IMR-90 (cell line): Measurements from ENCODE around the gene CAPN9. TPM values are rescaled to one million over a fixed set of nuclear protein-coding genes. Genes with fewer than 3 reads are reported as not detected.

ENCODE experiments used
- ATAC-seq: fragments of 200-7000 bp; cut with Tn5 transposase; 2 replicates; pipeline ENCODE4 v1.9.1; 2020; ENCODE audit warnings: low read depth, mild to moderate bottlenecking, moderate library complexity
- BruUV-seq: library from RNA; stranded (reverse); fragments of 400-500 nt; replicated peaks from 2 replicates; lab custom pipeline; 2021; lab: Mats Ljungman, UMichigan
- CTCF ChIA-PET: fragments of 300-600 bp; formaldehyde crosslinking; extraction: SDS; loops from one replicate; lab custom pipeline; 2021; ENCODE audit warnings: antibody characterized with exemption; lab: Yijun Ruan, JAX
- POLR2A ChIA-PET: fragments of 300-600 bp; sonication (Branson Sonifier 250); formaldehyde crosslinking; loops from one replicate; lab custom pipeline; 2022; ENCODE audit warnings: antibody characterized with exemption; ENCODE audit not compliant: unreplicated experiment; lab: Charles Lee
- DNase-seq: peaks from one replicate; pipeline ENCODE4 v3.0.0; 2013
- H2AFZ ChIP-seq: replicated peaks from 2 replicates; pipeline ENCODE3; 2013; ENCODE audit warnings: low read length, mild to moderate bottlenecking; ENCODE audit not compliant: poor library complexity
- H2AK5ac ChIP-seq: 2 replicates; pipeline ENCODE4 v1.6.1; 2013; ENCODE audit warnings: low read depth, low read length, inconsistent platforms
- H2AK9ac ChIP-seq: replicated peaks from 2 replicates; pipeline ENCODE3; 2013; ENCODE audit warnings: mild to moderate bottlenecking, low read depth, low read length, moderate library complexity; ENCODE audit not compliant: poor library complexity
- H2BK120ac ChIP-seq: 2 replicates; pipeline ENCODE4 v1.6.1; 2013; ENCODE audit warnings: low read depth, low read length, inconsistent platforms
- H2BK15ac ChIP-seq: 3 replicates; pipeline ENCODE4 v1.6.1; 2013; ENCODE audit warnings: low read depth, low read length, inconsistent platforms
- H2BK20ac ChIP-seq: 2 replicates; pipeline ENCODE4 v1.6.1; 2013; ENCODE audit warnings: low read depth, mild to moderate bottlenecking, inconsistent platforms, low read length, moderate library complexity
- H2BK5ac ChIP-seq: 2 replicates; pipeline ENCODE4 v1.6.1; 2013; ENCODE audit warnings: mild to moderate bottlenecking, low read depth, low read length, inconsistent platforms; ENCODE audit not compliant: poor library complexity, severe bottlenecking
- H3K14ac ChIP-seq: replicated peaks from 2 replicates; pipeline ENCODE4 v1.6.1; 2013; ENCODE audit warnings: low read depth, low read length, inconsistent platforms
- H3K18ac ChIP-seq: 2 replicates; pipeline ENCODE4 v1.6.1; 2013; ENCODE audit warnings: low read depth, low read length, control low read depth
- H3K23ac ChIP-seq: 2 replicates; pipeline ENCODE4 v1.6.1; 2013; ENCODE audit warnings: low read depth, low read length, inconsistent platforms
- H3K27ac ChIP-seq: 2 replicates; pipeline ENCODE4 v1.5.1; 2013; ENCODE audit warnings: mild to moderate bottlenecking, control low read depth, low read length; ENCODE audit not compliant: insufficient read depth
- H3K27me3 ChIP-seq: 2 replicates; pipeline ENCODE4 v1.6.1; 2013; ENCODE audit warnings: low read length; ENCODE audit not compliant: control insufficient read depth, insufficient read depth
- H3K36me3 ChIP-seq: 2 replicates; pipeline ENCODE4 v1.6.1; 2013; ENCODE audit warnings: low read length, mixed read lengths; ENCODE audit not compliant: control insufficient read depth, insufficient read depth
- H3K4ac ChIP-seq: 2 replicates; pipeline ENCODE4 v1.6.1; 2013; ENCODE audit warnings: low read depth, low read length, inconsistent platforms
- H3K4me1 ChIP-seq: 2 replicates; pipeline ENCODE4 v1.6.1; 2013; ENCODE audit warnings: low read length, mixed read lengths; ENCODE audit not compliant: control insufficient read depth, insufficient read depth
- H3K4me2 ChIP-seq: 2 replicates; pipeline ENCODE4 v1.6.1; 2013; ENCODE audit warnings: low read depth, mild to moderate bottlenecking, control low read depth, low read length, moderate library complexity
- H3K4me3 ChIP-seq: 2 replicates; pipeline ENCODE4 v1.5.1; 2013; ENCODE audit warnings: low read depth, mild to moderate bottlenecking, control low read depth, low read length, moderate library complexity; ENCODE audit not compliant: insufficient read depth
- H3K56ac ChIP-seq: 2 replicates; pipeline ENCODE4 v1.6.1; 2013; ENCODE audit warnings: low read length, inconsistent platforms; ENCODE audit not compliant: insufficient read depth; ENCODE audit errors: extremely low read depth
- H3K79me1 ChIP-seq, 2 experiments: 2 replicates each; pipeline ENCODE4 v1.6.1; 2013; ENCODE audit warnings: low read length in 2 of 2, inconsistent platforms in 1 of 2, low read depth in 1 of 2
- H3K9ac ChIP-seq: 2 replicates; pipeline ENCODE4 v1.6.1; 2013; ENCODE audit warnings: low read depth, low read length, control low read depth
- H3K9me1 ChIP-seq: 2 replicates; pipeline ENCODE4 v1.6.1; 2013; ENCODE audit warnings: low read length, inconsistent platforms; ENCODE audit not compliant: insufficient read depth
- H3K9me3 ChIP-seq: 2 replicates; pipeline ENCODE4 v1.6.1; 2013; ENCODE audit warnings: low read length; ENCODE audit not compliant: control insufficient read depth, insufficient read depth
- H4K20me1 ChIP-seq: 2 replicates; pipeline ENCODE4 v1.6.1; 2013; ENCODE audit warnings: low read length, inconsistent platforms; ENCODE audit not compliant: insufficient read depth
- H4K5ac ChIP-seq: 2 replicates; pipeline ENCODE4 v1.6.1; 2013; ENCODE audit warnings: mild to moderate bottlenecking, low read depth, low read length, control low read depth
- H4K8ac ChIP-seq, 2 experiments: 2 replicates each; pipeline ENCODE4 v1.6.1; 2013; ENCODE audit warnings: low read depth in 2 of 2, low read length in 2 of 2, control low read depth in 1 of 2, inconsistent platforms in 1 of 2
- H4K91ac ChIP-seq: 2 replicates; pipeline ENCODE4 v1.6.1; 2013; ENCODE audit warnings: low read depth, low read length, inconsistent platforms; ENCODE audit not compliant: insufficient read depth
- BHLHE40 ChIP-seq: fragments of 150-350 bp; IDR thresholded peaks from 2 replicates; pipeline ENCODE4 v1.6.1; 2016; ENCODE audit warnings: mild to moderate bottlenecking, low read depth, low read length
- FOS ChIP-seq: fragments of 150-350 bp; IDR thresholded peaks from 2 replicates; pipeline ENCODE4 v1.6.1; 2016; ENCODE audit warnings: low read depth, low read length
- MAFK ChIP-seq: IDR thresholded peaks from 2 replicates; pipeline ENCODE4 v1.6.1; 2012; ENCODE audit warnings: low read depth, low read length, improper control_type of control experiment
- RCOR1 ChIP-seq: IDR thresholded peaks from 2 replicates; pipeline ENCODE4 v1.6.1; 2012; ENCODE audit warnings: mild to moderate bottlenecking, low read length, improper control_type of control experiment; ENCODE audit not compliant: insufficient replicate concordance
- RFX5 ChIP-seq: IDR thresholded peaks from 2 replicates; pipeline ENCODE4 v1.8.0; 2012; ENCODE audit warnings: low read depth, mild to moderate bottlenecking, low read length, moderate library complexity
- SMC3 ChIP-seq: fragments of 150-350 bp; IDR thresholded peaks from 2 replicates; pipeline ENCODE4 v1.6.1; 2016; ENCODE audit warnings: low read depth, mild to moderate bottlenecking, antibody characterized with exemption, low read length, moderate library complexity
- WGBS, 2 experiments: methylation state at CpG; one replicate each; pipeline versions ENCODE4 v1.1.5 to v1.1.7; 2013; ENCODE audit warnings: missing lambda C conversion rate in 2 of 2; ENCODE audit not compliant: insufficient read length in 1 of 2; ENCODE audit errors: extremely low coverage in 2 of 2; 5-methylcytosine and 5-hydroxymethylcytosine counted together
- dilution Hi-C: fragments of 300-500 bp; cut with HindIII; formaldehyde crosslinking; loops from one replicate; pipeline ENCODE4 v1.14.3; 2018; ENCODE audit warnings: low sequenced_read_pairs; ENCODE audit not compliant: unreplicated experiment
- in situ Hi-C: fragments of 300-500 bp; cut with MboI; formaldehyde crosslinking; loops from 3 replicates; pipeline ENCODE4 v1.14.3; 2019; ENCODE audit warnings: low sequenced_read_pairs, inconsistent platforms, mixed read lengths
- intact Hi-C: fragments of 100-400 bp; cut with micrococcal nuclease; formaldehyde crosslinking; loops from 2 replicates; pipeline ENCODE4 v1.10.0; 2022
- polyA plus RNA-seq, 3 experiments: library from polyadenylated mRNA; depleted of rRNA; stranded (reverse); fragments of >200 nt; gene quantifications; 2 replicates each; pipeline ENCODE4 v1.2.3, GENCODE V29; 2012; ENCODE audit warnings: low replicate concordance in 1 of 3
- total RNA-seq: library from RNA; depleted of rRNA; stranded (reverse); fragments of >200 nt; gene quantifications from 2 replicates; pipeline ENCODE4 v1.2.3, GENCODE V29; 2012
- TF ChIP-seq, protein P1 (sequence below): conservative IDR thresholded peaks from 2 replicates; pipeline ENCODE4 v1.5.1; 2012; ENCODE audit warnings: mild to moderate bottlenecking, low read depth, low read length, improper control_type of control experiment

Gene CAPN9
- total and polyA plus RNA-seq, 2 of the 4 experiments (the other 2 are of a cell fraction): not detected

DNA sequence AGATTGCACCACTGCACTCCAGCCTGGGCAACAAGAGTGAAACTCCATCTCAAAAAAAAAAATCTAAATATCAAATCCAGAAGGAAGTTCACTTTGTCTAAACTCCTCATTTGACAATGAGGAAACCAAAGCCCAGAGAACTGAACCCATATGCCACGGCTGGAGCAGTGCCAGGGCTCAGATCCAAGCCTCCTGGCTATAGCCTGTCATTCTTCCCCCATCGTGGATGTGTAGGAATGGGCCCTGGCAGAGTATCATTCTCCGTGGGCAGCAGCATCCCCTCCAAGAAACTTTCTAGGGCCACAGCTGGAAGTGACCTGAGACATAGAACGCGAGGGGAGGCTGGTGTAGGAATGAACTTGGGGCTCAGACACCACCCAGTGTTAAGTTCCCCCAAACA is 47.2 kb downstream of the CAPN9 start:
- Histone ChIP-seq H3K9me1 (no peaks in the 10 kb centered on the region), H4K91ac (no peak overlapping the region), H2BK15ac (no peak overlapping the region), H2AK5ac (no peak overlapping the region), H2BK5ac (no peak overlapping the region), H4K5ac (no peak overlapping the region), H3K14ac (no peak overlapping the region), H3K4ac (no peak overlapping the region), H3K79me1 (no peaks in the 10 kb centered on the region), H3K36me3 (no peaks in the 10 kb centered on the region), H3K27ac (no peak overlapping the region), H3K4me3 (no peak overlapping the region), H2BK120ac (no peak overlapping the region), H3K56ac (no peak overlapping the region), H3K27me3 (no peaks in the 10 kb centered on the region; the same call in none of the 2 replicates), H2AK9ac (no peak overlapping the region), H4K8ac (no peak overlapping the region), H3K4me1 (no peaks in the 10 kb centered on the region), H3K4me2 (no peak overlapping the region), H3K18ac (no peak overlapping the region), H2AFZ (no peak overlapping the region), H3K9ac (no peak overlapping the region), H3K9me3 (no peaks in the 10 kb centered on the region), H3K23ac (no peak overlapping the region), H2BK20ac (no peak overlapping the region), H4K20me1 (no peaks in the 10 kb centered on the region; the same call in 1 of the 2 replicates)
- ATAC-seq (no peak), DNase-seq (no peak)
- in situ Hi-C loops: no loop called here
- ChIA-PET POLR2A (no interaction called here), CTCF (no interaction called here)
- no TSS peak for BruUV-seq
- TF ChIP-seq FOS (no peak), RCOR1 (no peak), BHLHE40 (no peak), SMC3 (no peak), MAFK (no peak), RFX5 (no peak)
- TF ChIP-seq, protein P1, sequence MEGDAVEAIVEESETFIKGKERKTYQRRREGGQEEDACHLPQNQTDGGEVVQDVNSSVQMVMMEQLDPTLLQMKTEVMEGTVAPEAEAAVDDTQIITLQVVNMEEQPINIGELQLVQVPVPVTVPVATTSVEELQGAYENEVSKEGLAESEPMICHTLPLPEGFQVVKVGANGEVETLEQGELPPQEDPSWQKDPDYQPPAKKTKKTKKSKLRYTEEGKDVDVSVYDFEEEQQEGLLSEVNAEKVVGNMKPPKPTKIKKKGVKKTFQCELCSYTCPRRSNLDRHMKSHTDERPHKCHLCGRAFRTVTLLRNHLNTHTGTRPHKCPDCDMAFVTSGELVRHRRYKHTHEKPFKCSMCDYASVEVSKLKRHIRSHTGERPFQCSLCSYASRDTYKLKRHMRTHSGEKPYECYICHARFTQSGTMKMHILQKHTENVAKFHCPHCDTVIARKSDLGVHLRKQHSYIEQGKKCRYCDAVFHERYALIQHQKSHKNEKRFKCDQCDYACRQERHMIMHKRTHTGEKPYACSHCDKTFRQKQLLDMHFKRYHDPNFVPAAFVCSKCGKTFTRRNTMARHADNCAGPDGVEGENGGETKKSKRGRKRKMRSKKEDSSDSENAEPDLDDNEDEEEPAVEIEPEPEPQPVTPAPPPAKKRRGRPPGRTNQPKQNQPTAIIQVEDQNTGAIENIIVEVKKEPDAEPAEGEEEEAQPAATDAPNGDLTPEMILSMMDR: no peak
- dilution Hi-C loops: no loop called here
- WGBS, 2 experiments: no CpG with 5 or more reads among the region's 5 CpGs
- intact Hi-C loops: loop anchor here (5.0 kb wide), 1 partner anchor 152 kb away; the partner anchor contains the start of gene COG2
